IPS-11a (cell line): ENCODE measurements around the gene LPIN2.
"Not testable (repeated sequence)": the region's sequence is repeated elsewhere in the genome, so short reads cannot be mapped to it uniquely, and the experiment has no call there.

Experiments
- H3K4me3 ChIP-seq: one replicate; pipeline ENCODE4 v1.5.1; 2013; ENCODE audit warnings: low read depth, low read length, control low read depth

The LPIN2 gene

DNA sequence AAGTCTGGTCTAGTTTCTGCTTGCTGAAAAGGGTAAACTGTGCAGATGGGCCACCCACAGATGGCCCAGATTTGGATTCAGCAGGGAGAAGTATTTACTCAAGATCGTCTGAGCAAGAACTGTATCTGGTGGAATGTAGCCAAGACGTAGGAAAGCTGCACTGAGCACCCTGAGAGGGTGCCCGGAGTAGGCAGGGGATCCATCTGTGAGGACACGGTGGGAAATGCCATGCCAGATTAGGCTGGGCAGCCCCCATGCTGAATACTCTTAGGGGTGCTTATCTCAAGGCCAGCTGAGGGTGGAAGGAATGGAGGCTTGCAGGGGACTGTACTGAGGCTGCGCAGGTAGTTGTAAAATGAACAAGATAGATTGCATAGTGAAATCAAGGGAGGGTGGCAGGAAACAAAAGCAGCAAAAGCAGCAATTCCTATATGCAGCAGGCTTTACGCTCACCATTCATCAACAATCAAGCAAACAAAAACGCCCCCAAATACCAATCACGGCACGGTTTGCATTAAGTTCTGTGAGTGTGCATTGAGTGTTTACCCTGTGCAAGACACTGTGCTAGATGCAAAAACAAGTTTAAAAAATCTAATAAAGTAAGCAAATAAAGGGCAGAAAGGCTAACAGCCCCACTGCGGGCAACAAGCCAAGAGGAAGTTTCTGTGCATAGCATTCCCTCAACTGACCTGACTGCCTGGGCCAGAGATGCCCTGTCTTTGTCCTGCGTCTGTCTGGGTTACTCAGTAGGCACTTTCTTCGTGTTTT is 32.2 kb upstream of the LPIN2 start:
- no peak overlapping the region for H3K4me3 ChIP-seq

DNA sequence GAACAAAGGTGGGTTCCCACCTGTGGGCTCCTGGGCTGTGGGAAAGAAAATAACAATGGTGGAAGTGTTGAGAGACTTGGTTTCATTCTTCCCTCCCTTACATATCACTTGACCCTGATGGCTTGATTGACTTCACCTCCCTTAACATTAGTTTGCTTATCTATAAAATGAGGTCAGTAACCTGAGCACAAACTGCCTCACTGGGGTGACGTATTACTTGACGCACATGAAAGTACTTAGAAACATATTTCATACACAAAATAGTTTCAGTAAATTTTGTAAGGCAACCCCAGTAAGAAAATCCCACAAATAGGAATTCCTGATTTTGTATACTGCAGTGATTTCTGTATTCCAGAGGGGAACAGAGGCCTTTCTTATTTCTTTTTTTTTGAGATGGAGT is 29.4 kb upstream of the LPIN2 start:
- H3K4me3 ChIP-seq: no peak overlapping the region

- H3K4me3 ChIP-seq: no peak overlapping the region
Observed at GRCh38 chr18:3041843-3042242, 28.9 kb upstream of the LPIN2 start.

DNA sequence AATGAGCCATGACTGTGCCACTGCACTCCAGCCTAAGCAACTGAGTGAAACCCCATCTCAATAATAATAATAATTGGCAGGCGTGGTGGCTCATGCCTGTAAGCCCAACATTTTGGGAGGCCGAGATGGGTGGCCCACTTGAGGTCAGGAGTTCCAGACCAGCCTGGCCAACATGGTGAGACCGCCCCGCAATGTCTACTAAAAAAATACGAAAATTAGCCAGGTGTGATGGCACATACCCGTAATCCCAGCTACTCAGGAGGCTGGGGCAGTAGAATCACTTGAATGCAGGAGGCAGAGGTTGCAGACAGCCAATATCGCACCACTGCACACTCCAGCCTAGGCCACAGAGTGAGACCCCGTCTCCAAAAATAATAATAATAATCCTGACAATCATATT is 27.9 kb upstream of the LPIN2 start:
- no peak overlapping the region for H3K4me3 ChIP-seq

DNA sequence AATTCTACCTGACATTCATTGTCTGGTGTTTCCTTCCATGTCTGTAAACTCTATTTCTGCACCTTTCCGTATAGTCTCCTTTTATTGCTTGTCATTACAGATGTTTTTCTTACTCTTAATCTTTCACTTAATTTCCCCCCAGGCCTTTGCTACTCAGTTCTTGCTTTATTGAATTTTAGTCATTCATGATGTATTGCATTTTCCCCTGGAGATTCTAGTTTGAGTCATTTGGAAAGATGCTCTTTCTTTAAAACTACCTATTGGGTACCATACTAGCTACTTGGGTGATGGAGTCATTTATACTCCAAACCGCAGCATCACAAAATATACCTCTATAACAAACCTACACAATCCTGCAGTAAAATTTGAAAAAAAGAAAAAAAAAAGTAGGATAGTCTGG is 27.2 kb upstream of the LPIN2 start:
- no peak overlapping the region for H3K4me3 ChIP-seq

DNA sequence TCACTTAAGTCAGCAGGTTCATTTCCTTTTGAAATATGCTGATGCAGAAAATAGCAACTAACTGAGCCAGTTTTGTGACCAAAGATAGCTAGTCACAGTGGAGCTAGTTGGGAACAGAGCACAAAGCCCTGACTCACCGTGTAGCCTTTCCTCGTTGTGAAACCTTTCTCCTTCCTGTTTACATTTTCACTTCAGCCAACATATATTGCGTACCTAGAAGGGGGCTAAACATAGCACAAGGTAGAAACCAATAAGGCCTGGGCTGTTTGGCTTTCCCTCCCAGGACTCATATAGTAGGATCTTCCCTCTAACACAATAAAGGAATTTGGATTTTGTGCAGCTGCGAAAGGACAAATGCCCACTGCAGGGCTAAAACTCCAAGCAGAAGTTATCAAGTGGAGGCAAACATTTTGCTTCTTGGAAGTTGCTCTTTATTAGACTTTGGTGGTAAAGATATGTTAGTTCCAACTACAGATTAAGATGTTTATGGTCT is 24.5 kb upstream of the LPIN2 start:
- no peak overlapping the region for H3K4me3 ChIP-seq

GRCh38 chr18:3036108-3036507 is 23.2 kb upstream of the LPIN2 start:
- no peak overlapping the region for H3K4me3 ChIP-seq

- no peak overlapping the region for H3K4me3 ChIP-seq
Observed at GRCh38 chr18:3035635-3036034, 22.7 kb upstream of the LPIN2 start.

DNA sequence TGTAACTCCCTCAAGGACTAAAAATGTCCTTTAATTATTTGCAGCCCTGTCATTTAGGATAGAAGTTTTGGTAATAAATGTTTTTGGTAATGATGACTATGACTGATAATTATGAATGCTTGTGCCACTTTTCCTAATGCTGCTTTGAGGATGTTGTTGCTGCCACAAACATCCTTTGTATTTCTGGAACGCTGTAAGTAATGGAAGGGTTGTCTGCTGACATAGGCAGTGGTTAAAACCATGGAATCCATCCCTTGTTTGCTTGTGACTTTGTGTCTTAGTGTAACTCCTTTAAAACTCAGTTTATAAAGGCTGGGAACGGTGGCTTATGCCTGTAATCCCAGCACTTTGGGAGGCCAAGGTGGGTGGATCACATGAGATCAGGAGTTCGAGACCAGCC is 19.8 kb upstream of the LPIN2 start:
- no peak overlapping the region for H3K4me3 ChIP-seq

GRCh38 chr18:3029215-3029952 is 16.4 kb upstream of the LPIN2 start:
- no peak overlapping the region for H3K4me3 ChIP-seq

DNA sequence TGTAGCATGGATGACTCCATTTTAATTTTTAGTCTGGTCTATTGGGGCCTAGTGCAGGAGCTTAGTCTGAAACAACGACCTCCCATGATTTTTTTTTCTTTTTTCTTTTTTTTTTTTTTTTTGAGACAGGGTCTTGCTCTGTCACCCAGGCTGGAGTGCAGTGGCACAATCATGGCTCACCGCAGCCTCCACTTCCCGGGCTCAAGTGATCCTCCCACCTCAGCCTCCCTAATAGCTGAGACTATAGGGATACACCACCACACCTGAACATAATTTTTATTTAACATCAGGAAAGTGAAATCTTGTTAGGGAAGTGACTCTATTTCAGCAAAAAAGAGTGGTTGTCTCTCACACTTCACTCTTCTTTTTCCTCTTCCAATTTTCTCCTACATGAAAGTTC is 15.2 kb upstream of the LPIN2 start:
- not testable (repeated sequence) for H3K4me3 ChIP-seq

- H3K4me3 ChIP-seq: no peak overlapping the region
Observed at GRCh38 chr18:3027370-3027891, 14.5 kb upstream of the LPIN2 start.

DNA sequence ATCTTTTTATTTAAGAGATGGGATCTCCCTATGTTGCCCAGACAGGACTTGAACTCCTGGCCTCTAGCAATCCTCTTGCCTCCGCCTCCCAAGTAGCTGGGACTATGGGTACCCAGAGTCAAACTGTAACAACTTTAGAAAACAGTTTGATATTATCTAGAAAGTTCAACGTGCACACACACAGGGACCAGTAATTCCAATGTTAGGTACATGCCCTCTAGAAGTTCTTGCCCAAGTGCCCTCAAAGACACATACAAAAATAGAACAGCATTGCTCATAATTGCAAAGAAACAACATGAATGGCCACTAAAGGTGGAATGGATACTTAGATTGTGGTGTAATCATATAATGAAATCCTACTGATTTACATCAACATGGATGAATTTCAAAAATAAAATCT is 12.6 kb upstream of the LPIN2 start:
- H3K4me3 ChIP-seq: no peak overlapping the region

- not testable (repeated sequence) for H3K4me3 ChIP-seq
Observed at GRCh38 chr18:3023603-3024002, 10.7 kb upstream of the LPIN2 start.

GRCh38 chr18:3016585-3017297 is 3.8 kb upstream of the LPIN2 start:
- H3K4me3 ChIP-seq: no peak overlapping the region

DNA sequence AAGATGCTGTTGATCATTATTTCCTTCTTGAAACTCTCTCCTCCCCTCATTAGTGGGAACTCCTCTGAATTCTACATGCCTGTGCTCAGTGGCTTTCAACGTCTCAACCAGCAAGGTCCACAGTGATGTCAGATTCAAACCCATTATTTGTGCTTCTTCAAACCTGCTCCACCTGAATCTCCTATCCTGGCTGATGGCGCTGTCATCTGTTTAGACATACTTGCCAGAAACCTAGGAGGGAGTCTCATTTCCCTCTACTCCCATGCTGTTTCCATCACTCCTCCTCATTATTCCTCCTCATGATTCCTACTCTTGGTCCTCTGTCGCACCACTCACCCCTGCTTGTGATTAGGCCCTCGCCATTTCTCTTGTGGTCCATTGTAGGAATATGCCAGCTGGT is 2.9 kb upstream of the LPIN2 start:
- H3K4me3 ChIP-seq: no peak overlapping the region

- no peak overlapping the region for H3K4me3 ChIP-seq
Observed at GRCh38 chr18:3015204-3015592, 2.3 kb upstream of the LPIN2 start.

GRCh38 chr18:3014503-3015203 is 1.7 kb upstream of the LPIN2 start:
- H3K4me3 ChIP-seq: no peak overlapping the region

DNA sequence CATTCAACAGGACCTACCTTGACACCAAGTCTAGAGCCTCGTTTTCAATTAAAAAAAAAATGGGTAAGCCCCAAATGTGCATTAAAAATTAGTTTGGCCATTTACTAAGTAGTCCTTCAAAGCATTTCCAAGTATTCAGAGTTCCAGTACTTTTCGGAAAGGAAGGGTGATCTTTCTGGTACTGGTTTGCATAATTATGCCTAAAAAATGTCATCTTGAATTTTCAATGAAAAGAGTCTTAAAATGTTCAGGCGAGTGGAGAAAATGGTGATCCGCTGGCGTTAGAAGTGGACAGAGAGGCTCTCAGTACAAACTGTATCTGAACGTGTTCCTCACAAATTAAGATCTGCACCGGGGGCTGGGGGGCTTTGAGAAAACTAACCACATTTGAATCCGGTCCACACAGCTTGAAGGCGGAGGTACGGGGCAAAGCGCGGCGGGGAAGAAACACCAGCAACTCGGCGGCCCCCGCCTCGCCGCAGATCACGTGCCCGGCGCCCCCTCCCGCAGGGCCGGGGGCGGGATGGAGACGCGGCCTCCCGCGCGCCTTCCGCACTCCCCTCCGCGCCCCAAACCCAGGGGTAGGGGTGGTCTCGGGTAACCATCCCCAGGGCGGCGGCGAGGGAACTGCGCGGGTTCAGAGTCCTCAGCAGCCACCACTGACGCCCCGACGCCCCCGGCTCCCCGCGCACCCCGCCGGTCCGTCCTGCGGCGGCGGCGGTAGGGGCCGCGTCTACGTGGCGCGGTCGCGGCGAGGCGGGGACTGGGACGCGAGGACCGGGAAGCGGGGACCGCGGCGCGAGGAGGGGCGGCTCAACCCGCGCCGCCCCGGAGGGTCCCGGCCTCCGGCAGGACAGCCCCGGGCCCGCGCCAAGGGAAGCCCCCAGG is 564 bp downstream of the LPIN2 start:
- H3K4me3 ChIP-seq: peak overlapping the region; percentile 62

DNA sequence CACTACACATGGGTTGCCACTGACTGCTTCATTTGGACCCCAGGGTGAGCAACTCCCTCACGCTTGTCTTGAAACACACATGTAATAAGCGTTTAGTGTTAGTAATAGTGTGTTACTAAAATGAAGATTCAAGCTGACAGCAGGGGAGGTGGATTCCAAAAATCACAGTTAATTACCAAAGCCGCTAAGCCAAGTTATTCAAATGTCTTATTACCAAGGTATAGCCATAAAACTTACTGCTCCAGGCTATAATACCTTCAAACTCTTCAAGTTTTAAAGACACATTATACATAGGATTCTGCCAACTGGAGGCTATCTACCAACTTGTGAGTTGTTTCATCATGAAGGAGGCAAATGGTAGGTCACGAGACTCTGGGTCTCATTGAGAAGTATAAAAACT is 2.9 kb downstream of the LPIN2 start:
- H3K4me3 ChIP-seq: no peak overlapping the region
